WTC11 (cell line): ENCODE results near the gene FNDC3B.

Experiments
- CREB1 ChIP-seq: sonication (generic); formaldehyde crosslinking; IDR thresholded peaks from 2 replicates; pipeline ENCODE4 v1.8.0; 2023; ENCODE audit warnings: mild to moderate bottlenecking, missing genetic modification reagents
- FOXK1 ChIP-seq: sonication (generic); formaldehyde crosslinking; IDR thresholded peaks from 2 replicates; pipeline ENCODE4 v1.8.0; 2022; ENCODE audit warnings: mild to moderate bottlenecking, moderate library complexity, missing genetic modification reagents
- MYBL2 ChIP-seq: sonication (generic); formaldehyde crosslinking; IDR thresholded peaks from 2 replicates; pipeline ENCODE4 v1.8.1; 2023; ENCODE audit warnings: mild to moderate bottlenecking, moderate library complexity, missing genetic modification reagents
- PREB ChIP-seq: sonication (generic); formaldehyde crosslinking; IDR thresholded peaks from 2 replicates; pipeline ENCODE4 v1.8.1; 2022; ENCODE audit warnings: mild to moderate bottlenecking, missing genetic modification reagents, moderate library complexity, borderline replicate concordance
- TF ChIP-seq, protein P1 (sequence below): fragments of 200-600 bp; IDR thresholded peaks from 2 replicates; pipeline ENCODE4 v1.8.0; 2022; ENCODE audit warnings: antibody characterized with exemption
- TF ChIP-seq, protein P2 (sequence below): sonication (generic); formaldehyde crosslinking; conservative IDR thresholded peaks from 2 replicates; pipeline ENCODE4 v1.8.1; 2022; ENCODE audit warnings: mild to moderate bottlenecking, missing genetic modification reagents
- TF ChIP-seq, protein P3 (sequence below): sonication (generic); formaldehyde crosslinking; IDR thresholded peaks from 2 replicates; pipeline ENCODE4 v1.8.0; 2022; ENCODE audit warnings: mild to moderate bottlenecking, missing genetic modification reagents

GRCh38 chr3:172134352-172134751, 95.0 kb downstream of the FNDC3B start:
- TF ChIP-seq, protein P1, sequence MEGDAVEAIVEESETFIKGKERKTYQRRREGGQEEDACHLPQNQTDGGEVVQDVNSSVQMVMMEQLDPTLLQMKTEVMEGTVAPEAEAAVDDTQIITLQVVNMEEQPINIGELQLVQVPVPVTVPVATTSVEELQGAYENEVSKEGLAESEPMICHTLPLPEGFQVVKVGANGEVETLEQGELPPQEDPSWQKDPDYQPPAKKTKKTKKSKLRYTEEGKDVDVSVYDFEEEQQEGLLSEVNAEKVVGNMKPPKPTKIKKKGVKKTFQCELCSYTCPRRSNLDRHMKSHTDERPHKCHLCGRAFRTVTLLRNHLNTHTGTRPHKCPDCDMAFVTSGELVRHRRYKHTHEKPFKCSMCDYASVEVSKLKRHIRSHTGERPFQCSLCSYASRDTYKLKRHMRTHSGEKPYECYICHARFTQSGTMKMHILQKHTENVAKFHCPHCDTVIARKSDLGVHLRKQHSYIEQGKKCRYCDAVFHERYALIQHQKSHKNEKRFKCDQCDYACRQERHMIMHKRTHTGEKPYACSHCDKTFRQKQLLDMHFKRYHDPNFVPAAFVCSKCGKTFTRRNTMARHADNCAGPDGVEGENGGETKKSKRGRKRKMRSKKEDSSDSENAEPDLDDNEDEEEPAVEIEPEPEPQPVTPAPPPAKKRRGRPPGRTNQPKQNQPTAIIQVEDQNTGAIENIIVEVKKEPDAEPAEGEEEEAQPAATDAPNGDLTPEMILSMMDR = no peak
- TF ChIP-seq, protein P2, sequence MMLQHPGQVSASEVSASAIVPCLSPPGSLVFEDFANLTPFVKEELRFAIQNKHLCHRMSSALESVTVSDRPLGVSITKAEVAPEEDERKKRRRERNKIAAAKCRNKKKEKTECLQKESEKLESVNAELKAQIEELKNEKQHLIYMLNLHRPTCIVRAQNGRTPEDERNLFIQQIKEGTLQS (CRISPR knock-in tag) = no peak
- TF ChIP-seq, protein P3, sequence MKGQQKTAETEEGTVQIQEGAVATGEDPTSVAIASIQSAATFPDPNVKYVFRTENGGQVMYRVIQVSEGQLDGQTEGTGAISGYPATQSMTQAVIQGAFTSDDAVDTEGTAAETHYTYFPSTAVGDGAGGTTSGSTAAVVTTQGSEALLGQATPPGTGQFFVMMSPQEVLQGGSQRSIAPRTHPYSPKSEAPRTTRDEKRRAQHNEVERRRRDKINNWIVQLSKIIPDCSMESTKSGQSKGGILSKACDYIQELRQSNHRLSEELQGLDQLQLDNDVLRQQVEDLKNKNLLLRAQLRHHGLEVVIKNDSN (CRISPR knock-in tag) = no peak
- TF ChIP-seq CREB1 = no peak
- no peak for TF ChIP-seq MYBL2 (CRISPR knock-in tag)
- TF ChIP-seq FOXK1 (CRISPR knock-in tag) = no peak
- no peak for TF ChIP-seq PREB (CRISPR knock-in tag)
